Measurements from ENCODE around the gene RNF111. TPM values are rescaled to one million over a fixed set of nuclear protein-coding genes. Genes with fewer than 3 reads are reported as not detected.

The RNF111 gene
- total RNA-seq, 1 donor from 2014 or later, result 14.5 TPM

DNA sequence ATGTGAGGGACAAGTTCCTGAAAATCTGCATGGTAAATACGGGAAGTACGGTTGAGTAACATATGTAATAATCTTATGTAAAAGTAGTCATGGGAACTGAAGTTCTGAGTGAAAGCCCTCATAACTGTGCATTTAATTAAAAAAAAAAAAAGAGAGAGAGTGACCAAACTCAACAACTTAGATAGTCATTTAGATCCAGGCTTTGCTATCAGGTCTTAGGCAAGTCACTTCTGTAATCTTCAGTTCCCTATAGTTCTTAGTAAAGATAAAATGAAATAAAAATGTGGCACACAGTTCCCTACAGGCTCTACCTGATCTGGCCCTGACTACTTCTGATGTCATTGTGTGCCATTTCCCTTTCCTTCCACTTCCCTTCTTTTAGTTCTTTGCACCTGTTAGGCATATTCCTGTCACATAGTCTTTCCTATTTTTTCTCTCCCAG lies 15.0 kb downstream of the RNF111 start:
- FAIRE-seq (no peak), DNase-seq (ENCODE audit: low read depth) (no peak)
- H3K27me3 ChIP-seq (ENCODE audit: control insufficient read depth, insufficient read depth, low read length), result no peaks in the 10 kb centered on the region
- H3K36me3 ChIP-seq (ENCODE audit: control insufficient read depth, insufficient read depth, low read length), result peaks cover 2% of the 10 kb centered on the region
- H3K4me3 ChIP-seq (ENCODE audit: low read depth, low read length), result no peak overlapping the region
- no peak for TF ChIP-seq CTCF (IDR thresholded peaks at IDR 0.05; ENCODE audit: insufficient read depth, low read length, severe bottlenecking)

GRCh38 chr15:59005579-59005978 lies 18.1 kb downstream of the RNF111 start:
- TF ChIP-seq CTCF (IDR thresholded peaks at IDR 0.05; ENCODE audit: insufficient read depth, low read length, severe bottlenecking), result no peak
- no peak for FAIRE-seq

GRCh38 chr15:59008086-59008485 lies 20.6 kb downstream of the RNF111 start:
- DNase-seq (ENCODE audit: low read depth), result no peak
- Histone ChIP-seq H3K27me3 (ENCODE audit: control insufficient read depth, insufficient read depth, low read length) (no peaks in the 10 kb centered on the region), H3K4me3 (ENCODE audit: low read depth, low read length) (no peak overlapping the region), H3K36me3 (ENCODE audit: control insufficient read depth, insufficient read depth, low read length) (peaks cover 2% of the 10 kb centered on the region)
- no peak for FAIRE-seq
- TF ChIP-seq CTCF (IDR thresholded peaks at IDR 0.05; ENCODE audit: insufficient read depth, low read length, severe bottlenecking), result no peak

More at GRCh38 chr15:59005579-59005978, 18.1 kb downstream of the RNF111 start:
- no peaks in the 10 kb centered on the region for H3K27me3 ChIP-seq (ENCODE audit: control insufficient read depth, insufficient read depth, low read length)
- DNase-seq (ENCODE audit: low read depth), result no peak
- H3K36me3 ChIP-seq (ENCODE audit: control insufficient read depth, insufficient read depth, low read length), result peaks cover 2% of the 10 kb centered on the region
- no peak overlapping the region for H3K4me3 ChIP-seq (ENCODE audit: low read depth, low read length)

GRCh38 chr15:59011262-59011952 lies 23.9 kb downstream of the RNF111 start:
- DNase-seq (ENCODE audit: low read depth), result no peak
- no peak for FAIRE-seq
- Histone ChIP-seq H3K36me3 (ENCODE audit: control insufficient read depth, insufficient read depth, low read length) (no peaks in the 10 kb centered on the region), H3K27me3 (ENCODE audit: control insufficient read depth, insufficient read depth, low read length) (no peaks in the 10 kb centered on the region), H3K4me3 (ENCODE audit: low read depth, low read length) (no peak overlapping the region)
- no peak for TF ChIP-seq CTCF (IDR thresholded peaks at IDR 0.05; ENCODE audit: insufficient read depth, low read length, severe bottlenecking)

- no peaks in the 10 kb centered on the region for H3K36me3 ChIP-seq (ENCODE audit: control insufficient read depth, insufficient read depth, low read length)
- no peaks in the 10 kb centered on the region for H3K27me3 ChIP-seq (ENCODE audit: control insufficient read depth, insufficient read depth, low read length)
- DNase-seq (ENCODE audit: low read depth), result no peak
- TF ChIP-seq CTCF (IDR thresholded peaks at IDR 0.05; ENCODE audit: insufficient read depth, low read length, severe bottlenecking), result no peak
- FAIRE-seq, result no peak
- no peak overlapping the region for H3K4me3 ChIP-seq (ENCODE audit: low read depth, low read length)
These were observed 25.9 kb downstream of the RNF111 start for GRCh38 chr15:59013246-59013873.
